NCI-H146 treated with DMSO at 0.1 percent for 48 hours (cell line): ENCODE results near the gene CTNNB1.
A peak's percentile ranks its signal among the peaks of the same experiment; 100 is the strongest.
"Not testable (repeated sequence)": the region's sequence is repeated elsewhere in the genome, so short reads cannot be mapped to it uniquely, and the experiment has no call there.

Experiments
- DNase-seq: peaks from one replicate; lab custom pipeline; 2025; ENCODE audit not compliant: unreplicated experiment; lab: John Stamatoyannopoulos, UW

CTNNB1 gene

GRCh38 chr3:41248525-41248924 is 49.2 kb downstream of the CTNNB1 start:
- DNase-seq: no peak

GRCh38 chr3:41249318-41249717 is 50.0 kb downstream of the CTNNB1 start:
- DNase-seq: no peak

GRCh38 chr3:41250825-41251224 is 51.5 kb downstream of the CTNNB1 start:
- DNase-seq: no peak

- DNase-seq: no peak
These were observed 52.3 kb downstream of the CTNNB1 start for GRCh38 chr3:41251593-41251992.

- no peak for DNase-seq
These were observed 59.0 kb downstream of the CTNNB1 start for GRCh38 chr3:41258239-41258800.

- no peak for DNase-seq
These were observed 60.3 kb downstream of the CTNNB1 start for GRCh38 chr3:41259449-41260062.

- no peak for DNase-seq
These were observed 60.8 kb downstream of the CTNNB1 start for GRCh38 chr3:41260063-41260450.

GRCh38 chr3:41265011-41265545 is 65.8 kb downstream of the CTNNB1 start:
- no peak for DNase-seq

- no peak for DNase-seq
These were observed 66.5 kb downstream of the CTNNB1 start for GRCh38 chr3:41265823-41266273.

GRCh38 chr3:41267975-41268640 is 68.8 kb downstream of the CTNNB1 start:
- peak; percentile 47 for DNase-seq

GRCh38 chr3:41272667-41273066 is 73.4 kb downstream of the CTNNB1 start:
- DNase-seq: no peak

- DNase-seq: no peak
These were observed 75.8 kb downstream of the CTNNB1 start for GRCh38 chr3:41274944-41275668.

- DNase-seq: no peak
These were observed 76.9 kb downstream of the CTNNB1 start for GRCh38 chr3:41276191-41276590.

- DNase-seq: no peak
These were observed 78.6 kb downstream of the CTNNB1 start for GRCh38 chr3:41277790-41278465.

- DNase-seq: not testable (repeated sequence)
These were observed 85.6 kb downstream of the CTNNB1 start for GRCh38 chr3:41284934-41285333.

GRCh38 chr3:41286305-41286704 is 87.0 kb downstream of the CTNNB1 start:
- DNase-seq: no peak

- DNase-seq: no peak
These were observed 89.5 kb downstream of the CTNNB1 start for GRCh38 chr3:41288785-41289184.
